ENCODE results near the gene FAM53A. TPM values are rescaled to one million over a fixed set of nuclear protein-coding genes. Genes with fewer than 3 reads are reported as not detected.
"Not testable (repeated sequence)": the region's sequence is repeated elsewhere in the genome, so short reads cannot be mapped to it uniquely, and the experiment has no call there.

Gene FAM53A
- total RNA-seq, 1 donor from 2014 or later: 1.9 TPM

- intact Hi-C loops (cut with micrococcal nuclease): no loop called here
Measured at GRCh38 chr4:1608196-1608820, 75.8 kb downstream of the FAM53A start.

GRCh38 chr4:1607436-1608195, 76.5 kb downstream of the FAM53A start:
- intact Hi-C loops (cut with micrococcal nuclease): not testable (repeated sequence)

GRCh38 chr4:1604706-1605205, 79.4 kb downstream of the FAM53A start:
- intact Hi-C loops (cut with micrococcal nuclease): no loop called here

- intact Hi-C loops (cut with micrococcal nuclease): no loop called here
Measured at GRCh38 chr4:1604181-1604705, 79.9 kb downstream of the FAM53A start.

GRCh38 chr4:1603413-1604135, 80.5 kb downstream of the FAM53A start:
- intact Hi-C loops (cut with micrococcal nuclease): no loop called here

GRCh38 chr4:1602655-1603412, 81.3 kb downstream of the FAM53A start:
- intact Hi-C loops (cut with micrococcal nuclease): no loop called here

- intact Hi-C loops (cut with micrococcal nuclease): no loop called here
Measured at GRCh38 chr4:1601852-1602654, 82.1 kb downstream of the FAM53A start.

GRCh38 chr4:1601533-1601835, 82.6 kb downstream of the FAM53A start:
- intact Hi-C loops (cut with micrococcal nuclease): no loop called here

GRCh38 chr4:1600811-1601532, 83.1 kb downstream of the FAM53A start:
- intact Hi-C loops (cut with micrococcal nuclease): no loop called here

- intact Hi-C loops (cut with micrococcal nuclease): no loop called here
Measured at GRCh38 chr4:1600211-1600780, 83.8 kb downstream of the FAM53A start.

- intact Hi-C loops (cut with micrococcal nuclease): no loop called here
Measured at GRCh38 chr4:1599491-1600210, 84.5 kb downstream of the FAM53A start.

GRCh38 chr4:1599026-1599481, 85.1 kb downstream of the FAM53A start:
- intact Hi-C loops (cut with micrococcal nuclease): no loop called here

- intact Hi-C loops (cut with micrococcal nuclease): no loop called here
Measured at GRCh38 chr4:1598206-1599025, 85.7 kb downstream of the FAM53A start.

- intact Hi-C loops (cut with micrococcal nuclease): no loop called here
Measured at GRCh38 chr4:1597021-1597931, 86.8 kb downstream of the FAM53A start.

- intact Hi-C loops (cut with micrococcal nuclease): no loop called here
Measured at GRCh38 chr4:1596393-1596792, 87.7 kb downstream of the FAM53A start.

GRCh38 chr4:1595789-1596325, 88.3 kb downstream of the FAM53A start:
- intact Hi-C loops (cut with micrococcal nuclease): no loop called here
